Measurements from ENCODE around the gene FBXO3. TPM values are rescaled to one million over a fixed set of nuclear protein-coding genes. Genes with fewer than 3 reads are reported as not detected.
A peak's percentile ranks its signal among the peaks of the same experiment; 100 is the strongest.

FBXO3 gene
- total RNA-seq, 1 experiment from 2014 or later: 27.2 TPM

DNA sequence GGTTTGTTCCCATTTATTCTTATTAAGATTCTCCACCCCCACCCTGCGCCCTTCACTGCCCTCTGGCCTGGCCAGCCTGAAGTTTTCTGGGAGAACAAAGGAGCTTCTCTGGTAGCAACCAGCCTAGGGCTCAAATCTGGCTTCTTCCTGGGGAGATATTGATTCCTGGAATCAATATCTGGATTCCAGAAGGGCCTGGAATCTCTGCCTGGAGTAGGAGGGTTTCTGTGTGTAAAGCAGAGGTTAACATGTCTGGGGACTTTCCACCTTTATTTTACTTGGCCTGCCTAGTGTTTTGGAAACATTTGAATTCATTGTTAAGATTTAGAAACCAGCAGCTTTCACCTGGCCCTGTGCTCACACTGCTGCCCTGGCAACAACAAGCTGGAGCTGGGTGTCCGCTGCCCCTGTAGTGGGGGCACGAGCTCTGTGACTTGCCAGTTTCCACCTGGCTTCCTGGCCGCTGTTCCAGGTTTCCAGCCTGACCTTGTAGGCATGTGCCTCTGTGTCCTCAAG, 79.2 kb downstream of the FBXO3 start:
- H3K4me1 ChIP-seq (ENCODE audit: control insufficient read depth in 1 of 2, insufficient read depth in 2 of 2, low read length in 2 of 2): peaks cover 40 to 76% of the 10 kb centered on the region in 2 experiments
- peak overlapping the region; percentile 14; the same call in 1 of the 2 replicates for H3K9ac ChIP-seq (ENCODE audit: low read length)
- RAD21 ChIA-PET (ENCODE audit: low non-redundant PET in 1 of 2, low total read pairs in 2 of 2, uncharacterized antibody in 2 of 2, unreplicated experiment in 2 of 2): no interaction called here
- H3K4me2 ChIP-seq (ENCODE audit: low read length): peak overlapping the region; percentile 16; the same call in 1 of the 2 replicates
- no peaks in the 10 kb centered on the region for H3K79me2 ChIP-seq (ENCODE audit: insufficient read depth, low read length)
- H2AFZ ChIP-seq (ENCODE audit: low read depth, low read length, poor library complexity, severe bottlenecking): no peak overlapping the region
- H3K9me3 ChIP-seq (ENCODE audit: control insufficient read depth in 1 of 2, insufficient read depth in 1 of 2, low read depth in 1 of 2, low read length in 2 of 2): no peaks in the 10 kb centered on the region
- H4K20me1 ChIP-seq (ENCODE audit: insufficient read depth): no peaks in the 10 kb centered on the region
- no peak overlapping the region for H3K4me3 ChIP-seq (replicated peaks in 1 of 2; ENCODE audit: low read depth in 1 of 2, low read length in 2 of 2)
- no peaks in the 10 kb centered on the region for H3K27me3 ChIP-seq (ENCODE audit: insufficient read depth, low read length)
- H3K27ac ChIP-seq (ENCODE audit: low read depth, low read length): no peak overlapping the region
- no peaks in the 10 kb centered on the region for H3K9me2 ChIP-seq (ENCODE audit: insufficient read depth)
- intact Hi-C loops (cut with micrococcal nuclease): loop anchor here (10.0 kb wide), 1 partner anchor 810 kb away; no protein-coding TSS in a partner anchor
- CTCF ChIA-PET: interaction anchor here (3.4 kb wide), 1 partner anchor 47 kb away, joined by 10 read pairs; no protein-coding TSS in a partner anchor
- POLR2A ChIA-PET: no interaction called here
- ATAC-seq (no peak), DNase-seq (ENCODE audit: low read depth, low spot score) (no peak)
- TF ChIP-seq SRF (IDR thresholded peaks at IDR 0.05; ENCODE audit: low read depth) (no peak), FOSL1 (IDR thresholded peaks at IDR 0.05; ENCODE audit: low read depth) (no peak)
- TF ChIP-seq, protein P1, sequence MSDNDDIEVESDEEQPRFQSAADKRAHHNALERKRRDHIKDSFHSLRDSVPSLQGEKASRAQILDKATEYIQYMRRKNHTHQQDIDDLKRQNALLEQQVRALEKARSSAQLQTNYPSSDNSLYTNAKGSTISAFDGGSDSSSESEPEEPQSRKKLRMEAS (IDR thresholded peaks at IDR 0.05): no peak
- BruUV-seq (replicated peaks): no TSS peak
- no peaks in the 10 kb centered on the region for H3K36me3 ChIP-seq (ENCODE audit: control insufficient read depth in 1 of 2, insufficient read depth in 2 of 2, low read length in 2 of 2)

GRCh38 chr11:33694346-33695050, 79.8 kb downstream of the FBXO3 start:
- H3K9me3 ChIP-seq (ENCODE audit: control insufficient read depth in 1 of 2, insufficient read depth in 1 of 2, low read depth in 1 of 2, low read length in 2 of 2): no peaks in the 10 kb centered on the region
- H3K27ac ChIP-seq (ENCODE audit: low read depth, low read length): no peak overlapping the region
- H3K27me3 ChIP-seq (ENCODE audit: insufficient read depth, low read length): no peaks in the 10 kb centered on the region
- ATAC-seq (no peak), DNase-seq (ENCODE audit: low read depth, low spot score) (no peak)
- no peak overlapping the region for H2AFZ ChIP-seq (ENCODE audit: low read depth, low read length, poor library complexity, severe bottlenecking)
- ChIA-PET RAD21 (ENCODE audit: low non-redundant PET in 1 of 2, low total read pairs in 2 of 2, uncharacterized antibody in 2 of 2, unreplicated experiment in 2 of 2) (no interaction called here), POLR2A (no interaction called here), CTCF (interaction anchor here (3.4 kb wide), 1 partner anchor 48 kb away, joined by 10 read pairs; no protein-coding TSS in a partner anchor)
- TF ChIP-seq RAD21 (IDR thresholded peaks at IDR 0.05; ENCODE audit: low read depth) (no peak), SRF (IDR thresholded peaks at IDR 0.05; ENCODE audit: low read depth) (no peak), YY1 (IDR thresholded peaks at IDR 0.05; ENCODE audit: extremely low read depth, insufficient replicate concordance, low read depth, low read length) (no peak)
- 0 out of 2 replicates have a peak overlapping the region, but pooled peaks have one; percentile 14 for H3K9ac ChIP-seq (ENCODE audit: low read length)
- H4K20me1 ChIP-seq (ENCODE audit: insufficient read depth): no peaks in the 10 kb centered on the region
- no peaks in the 10 kb centered on the region for H3K79me2 ChIP-seq (ENCODE audit: insufficient read depth, low read length)
- no TSS peak for BruUV-seq (replicated peaks)
- H3K4me1 ChIP-seq (ENCODE audit: control insufficient read depth in 1 of 2, insufficient read depth in 2 of 2, low read length in 2 of 2): peaks cover 42 to 76% of the 10 kb centered on the region in 2 experiments
- no peaks in the 10 kb centered on the region for H3K36me3 ChIP-seq (ENCODE audit: control insufficient read depth in 1 of 2, insufficient read depth in 2 of 2, low read length in 2 of 2)
- intact Hi-C loops (cut with micrococcal nuclease): loop anchor here (5.0 to 10.0 kb wide), 2 partner anchors 62 to 810 kb away; no protein-coding TSS in a partner anchor
- H3K4me3 ChIP-seq (replicated peaks in 1 of 2; ENCODE audit: low read depth in 1 of 2, low read length in 2 of 2): no peak overlapping the region
- no peaks in the 10 kb centered on the region for H3K9me2 ChIP-seq (ENCODE audit: insufficient read depth)
- peak overlapping the region; percentile 16; the same call in 1 of the 2 replicates for H3K4me2 ChIP-seq (ENCODE audit: low read length)
